A204.1 (cell line): ENCODE measurements around the gene CUEDC2.

ENCODE experiments used
- FAIRE-seq: peaks from 2 replicates; lab custom pipeline; 2012; peaks lifted over from hg19 to GRCh38; lab: Jason Lieb, UNC

The CUEDC2 gene

GRCh38 chr10:102432162-102432950 is at the start of gene CUEDC2:
TSS of gene CUEDC2 (minus strand) at chr10:102432574. CDS start at chr10:102425188, 7,386 bp downstream.
- FAIRE-seq = peak; percentile 97

- no peak for FAIRE-seq
Observed at GRCh38 chr10:102480396-102480795, 48.0 kb upstream of the CUEDC2 start.

- FAIRE-seq = no peak
Observed at GRCh38 chr10:102479651-102480050, 47.3 kb upstream of the CUEDC2 start.

GRCh38 chr10:102476466-102477141 is 44.2 kb upstream of the CUEDC2 start:
- FAIRE-seq = no peak

- no peak for FAIRE-seq
Observed at GRCh38 chr10:102475451-102476040, 43.2 kb upstream of the CUEDC2 start.

GRCh38 chr10:102473445-102474331 is 41.3 kb upstream of the CUEDC2 start:
- no peak for FAIRE-seq

GRCh38 chr10:102470579-102471546 is 38.5 kb upstream of the CUEDC2 start:
- FAIRE-seq = no peak

GRCh38 chr10:102468683-102469082 is 36.3 kb upstream of the CUEDC2 start:
- FAIRE-seq = no peak

- FAIRE-seq = no peak
Observed at GRCh38 chr10:102467971-102468438, 35.6 kb upstream of the CUEDC2 start.

GRCh38 chr10:102467318-102467717 is 34.9 kb upstream of the CUEDC2 start:
- no peak for FAIRE-seq

- FAIRE-seq = no peak
Observed at GRCh38 chr10:102465466-102465865, 33.1 kb upstream of the CUEDC2 start.

- no peak for FAIRE-seq
Observed at GRCh38 chr10:102463983-102464382, 31.6 kb upstream of the CUEDC2 start.

- no peak for FAIRE-seq
Observed at GRCh38 chr10:102462512-102463054, 30.2 kb upstream of the CUEDC2 start.

GRCh38 chr10:102461187-102462054 is 29.0 kb upstream of the CUEDC2 start:
- FAIRE-seq = no peak

- no peak for FAIRE-seq
Observed at GRCh38 chr10:102460836-102461186, 28.4 kb upstream of the CUEDC2 start.

GRCh38 chr10:102458656-102459055 is 26.3 kb upstream of the CUEDC2 start:
- FAIRE-seq = no peak

GRCh38 chr10:102457591-102458150 is 25.3 kb upstream of the CUEDC2 start:
- FAIRE-seq = no peak

- no peak for FAIRE-seq
Observed at GRCh38 chr10:102455893-102456471, 23.6 kb upstream of the CUEDC2 start.
